ENCODE measurements around the gene MYO1F. TPM values are rescaled to one million over a fixed set of nuclear protein-coding genes. Genes with fewer than 3 reads are reported as not detected.

The MYO1F gene
- total and polyA plus RNA-seq, 2 of the 13 experiments (the other 11 are each of a cell fraction or from before 2014, with no cell fraction given): 0.09 to 0.13 TPM

GRCh38 chr19:8513687-8514504, 63.3 kb downstream of the MYO1F start, which contains the start of gene ZNF414 (continued):
- TF ChIP-seq, protein P1, sequence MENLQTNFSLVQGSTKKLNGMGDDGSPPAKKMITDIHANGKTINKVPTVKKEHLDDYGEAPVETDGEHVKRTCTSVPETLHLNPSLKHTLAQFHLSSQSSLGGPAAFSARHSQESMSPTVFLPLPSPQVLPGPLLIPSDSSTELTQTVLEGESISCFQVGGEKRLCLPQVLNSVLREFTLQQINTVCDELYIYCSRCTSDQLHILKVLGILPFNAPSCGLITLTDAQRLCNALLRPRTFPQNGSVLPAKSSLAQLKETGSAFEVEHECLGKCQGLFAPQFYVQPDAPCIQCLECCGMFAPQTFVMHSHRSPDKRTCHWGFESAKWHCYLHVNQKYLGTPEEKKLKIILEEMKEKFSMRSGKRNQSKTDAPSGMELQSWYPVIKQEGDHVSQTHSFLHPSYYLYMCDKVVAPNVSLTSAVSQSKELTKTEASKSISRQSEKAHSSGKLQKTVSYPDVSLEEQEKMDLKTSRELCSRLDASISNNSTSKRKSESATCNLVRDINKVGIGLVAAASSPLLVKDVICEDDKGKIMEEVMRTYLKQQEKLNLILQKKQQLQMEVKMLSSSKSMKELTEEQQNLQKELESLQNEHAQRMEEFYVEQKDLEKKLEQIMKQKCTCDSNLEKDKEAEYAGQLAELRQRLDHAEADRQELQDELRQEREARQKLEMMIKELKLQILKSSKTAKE (CRISPR knock-in tag; IDR thresholded peaks at IDR 0.05; ENCODE audit: borderline replicate concordance): no peak
- peak; percentile 62; the same call in 1 of the 2 replicates for TF ChIP-seq AHR (CRISPR knock-in tag; IDR thresholded peaks at IDR 0.05)
- TF ChIP-seq, protein P2, sequence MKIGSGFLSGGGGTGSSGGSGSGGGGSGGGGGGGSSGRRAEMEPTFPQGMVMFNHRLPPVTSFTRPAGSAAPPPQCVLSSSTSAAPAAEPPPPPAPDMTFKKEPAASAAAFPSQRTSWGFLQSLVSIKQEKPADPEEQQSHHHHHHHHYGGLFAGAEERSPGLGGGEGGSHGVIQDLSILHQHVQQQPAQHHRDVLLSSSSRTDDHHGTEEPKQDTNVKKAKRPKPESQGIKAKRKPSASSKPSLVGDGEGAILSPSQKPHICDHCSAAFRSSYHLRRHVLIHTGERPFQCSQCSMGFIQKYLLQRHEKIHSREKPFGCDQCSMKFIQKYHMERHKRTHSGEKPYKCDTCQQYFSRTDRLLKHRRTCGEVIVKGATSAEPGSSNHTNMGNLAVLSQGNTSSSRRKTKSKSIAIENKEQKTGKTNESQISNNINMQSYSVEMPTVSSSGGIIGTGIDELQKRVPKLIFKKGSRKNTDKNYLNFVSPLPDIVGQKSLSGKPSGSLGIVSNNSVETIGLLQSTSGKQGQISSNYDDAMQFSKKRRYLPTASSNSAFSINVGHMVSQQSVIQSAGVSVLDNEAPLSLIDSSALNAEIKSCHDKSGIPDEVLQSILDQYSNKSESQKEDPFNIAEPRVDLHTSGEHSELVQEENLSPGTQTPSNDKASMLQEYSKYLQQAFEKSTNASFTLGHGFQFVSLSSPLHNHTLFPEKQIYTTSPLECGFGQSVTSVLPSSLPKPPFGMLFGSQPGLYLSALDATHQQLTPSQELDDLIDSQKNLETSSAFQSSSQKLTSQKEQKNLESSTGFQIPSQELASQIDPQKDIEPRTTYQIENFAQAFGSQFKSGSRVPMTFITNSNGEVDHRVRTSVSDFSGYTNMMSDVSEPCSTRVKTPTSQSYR (CRISPR knock-in tag; IDR thresholded peaks at IDR 0.05; ENCODE audit: borderline replicate concordance): peak; percentile 59; the same call in 1 of the 2 replicates
- TF ChIP-seq ZNF570 (CRISPR knock-in tag; IDR thresholded peaks at IDR 0.05; ENCODE audit: borderline replicate concordance): no peak
- TF ChIP-seq, protein P3, sequence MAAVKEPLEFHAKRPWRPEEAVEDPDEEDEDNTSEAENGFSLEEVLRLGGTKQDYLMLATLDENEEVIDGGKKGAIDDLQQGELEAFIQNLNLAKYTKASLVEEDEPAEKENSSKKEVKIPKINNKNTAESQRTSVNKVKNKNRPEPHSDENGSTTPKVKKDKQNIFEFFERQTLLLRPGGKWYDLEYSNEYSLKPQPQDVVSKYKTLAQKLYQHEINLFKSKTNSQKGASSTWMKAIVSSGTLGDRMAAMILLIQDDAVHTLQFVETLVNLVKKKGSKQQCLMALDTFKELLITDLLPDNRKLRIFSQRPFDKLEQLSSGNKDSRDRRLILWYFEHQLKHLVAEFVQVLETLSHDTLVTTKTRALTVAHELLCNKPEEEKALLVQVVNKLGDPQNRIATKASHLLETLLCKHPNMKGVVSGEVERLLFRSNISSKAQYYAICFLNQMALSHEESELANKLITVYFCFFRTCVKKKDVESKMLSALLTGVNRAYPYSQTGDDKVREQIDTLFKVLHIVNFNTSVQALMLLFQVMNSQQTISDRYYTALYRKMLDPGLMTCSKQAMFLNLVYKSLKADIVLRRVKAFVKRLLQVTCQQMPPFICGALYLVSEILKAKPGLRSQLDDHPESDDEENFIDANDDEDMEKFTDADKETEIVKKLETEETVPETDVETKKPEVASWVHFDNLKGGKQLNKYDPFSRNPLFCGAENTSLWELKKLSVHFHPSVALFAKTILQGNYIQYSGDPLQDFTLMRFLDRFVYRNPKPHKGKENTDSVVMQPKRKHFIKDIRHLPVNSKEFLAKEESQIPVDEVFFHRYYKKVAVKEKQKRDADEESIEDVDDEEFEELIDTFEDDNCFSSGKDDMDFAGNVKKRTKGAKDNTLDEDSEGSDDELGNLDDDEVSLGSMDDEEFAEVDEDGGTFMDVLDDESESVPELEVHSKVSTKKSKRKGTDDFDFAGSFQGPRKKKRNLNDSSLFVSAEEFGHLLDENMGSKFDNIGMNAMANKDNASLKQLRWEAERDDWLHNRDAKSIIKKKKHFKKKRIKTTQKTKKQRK (IDR thresholded peaks at IDR 0.05; ENCODE audit: low read length): no peak
- TF ChIP-seq ZNF326 (CRISPR knock-in tag; IDR thresholded peaks at IDR 0.05; ENCODE audit: borderline replicate concordance): no peak
- TF ChIP-seq BHLHE40 (IDR thresholded peaks at IDR 0.05; ENCODE audit: low read length): no peak
- TF ChIP-seq ZNF512 (CRISPR knock-in tag; IDR thresholded peaks at IDR 0.05): no peak
- TF ChIP-seq ZNF567 (CRISPR knock-in tag; IDR thresholded peaks at IDR 0.05; ENCODE audit: borderline replicate concordance): no peak
- TF ChIP-seq ZNF33A (CRISPR knock-in tag; IDR thresholded peaks at IDR 0.05; ENCODE audit: borderline replicate concordance): no peak
- TF ChIP-seq PHB2 (IDR thresholded peaks at IDR 0.05; ENCODE audit: partially characterized antibody): no peak
- TF ChIP-seq SALL1 (CRISPR knock-in tag; IDR thresholded peaks at IDR 0.05): peak; percentile 71; the same call in 1 of the 2 replicates
- 0 out of 2 replicates have a peak, but pooled peaks have one; percentile 69 for TF ChIP-seq ZMAT3 (CRISPR knock-in tag; conservative IDR thresholded peaks at IDR 0.05)
- TF ChIP-seq ZNF615 (CRISPR knock-in tag; IDR thresholded peaks at IDR 0.05; ENCODE audit: borderline replicate concordance): no peak
- 0 out of 2 replicates have a peak, but pooled peaks have one; percentile 19 for TF ChIP-seq PITX1 (CRISPR knock-in tag; IDR thresholded peaks at IDR 0.05)
- TF ChIP-seq CBFB (CRISPR knock-in tag; IDR thresholded peaks at IDR 0.05): peak; percentile 33; the same call in 1 of the 2 replicates
- TF ChIP-seq TOPORS (CRISPR knock-in tag; IDR thresholded peaks at IDR 0.05): no peak

All from HepG2 (cell line).